A673 (cell line): ENCODE results near the gene RAB13.

Experiments
- EZH2 ChIP-seq: fragments of 200-600 bp; sonication (generic); IDR thresholded peaks from 2 replicates; pipeline ENCODE4 v1.6.1; 2017; ENCODE audit warnings: borderline replicate concordance, low read depth, mild to moderate bottlenecking, mixed read lengths, antibody characterized with exemption, low read length; ENCODE audit not compliant: poor library complexity, severe bottlenecking
- TF ChIP-seq, protein P1 (sequence below): fragments of 300-800, 200-600 bp; sonication (generic); conservative IDR thresholded peaks from 2 replicates; pipeline ENCODE4 v1.5.1; 2017; ENCODE audit warnings: low read depth, mild to moderate bottlenecking, antibody characterized with exemption, low read length, moderate library complexity, mixed read lengths

DNA sequence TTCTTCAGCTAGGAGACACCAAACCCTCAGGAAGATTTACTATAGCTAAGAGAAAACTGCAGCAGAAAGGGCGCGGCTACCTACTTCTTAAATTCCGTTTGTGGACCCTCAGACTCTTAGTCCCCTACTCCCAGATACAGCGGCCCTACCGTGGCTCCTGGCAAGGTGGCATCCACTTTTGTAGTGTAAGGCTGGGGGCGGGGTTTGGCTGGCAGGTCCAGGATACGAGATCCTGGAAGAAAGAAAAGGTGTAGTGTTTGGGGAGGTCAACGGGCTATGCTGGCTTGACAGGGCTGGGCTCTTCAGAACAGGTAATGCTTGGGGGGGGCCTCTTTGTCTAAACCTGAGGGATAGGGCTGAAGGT, 18.2 kb downstream of the RAB13 start:
- TF ChIP-seq, protein P1, sequence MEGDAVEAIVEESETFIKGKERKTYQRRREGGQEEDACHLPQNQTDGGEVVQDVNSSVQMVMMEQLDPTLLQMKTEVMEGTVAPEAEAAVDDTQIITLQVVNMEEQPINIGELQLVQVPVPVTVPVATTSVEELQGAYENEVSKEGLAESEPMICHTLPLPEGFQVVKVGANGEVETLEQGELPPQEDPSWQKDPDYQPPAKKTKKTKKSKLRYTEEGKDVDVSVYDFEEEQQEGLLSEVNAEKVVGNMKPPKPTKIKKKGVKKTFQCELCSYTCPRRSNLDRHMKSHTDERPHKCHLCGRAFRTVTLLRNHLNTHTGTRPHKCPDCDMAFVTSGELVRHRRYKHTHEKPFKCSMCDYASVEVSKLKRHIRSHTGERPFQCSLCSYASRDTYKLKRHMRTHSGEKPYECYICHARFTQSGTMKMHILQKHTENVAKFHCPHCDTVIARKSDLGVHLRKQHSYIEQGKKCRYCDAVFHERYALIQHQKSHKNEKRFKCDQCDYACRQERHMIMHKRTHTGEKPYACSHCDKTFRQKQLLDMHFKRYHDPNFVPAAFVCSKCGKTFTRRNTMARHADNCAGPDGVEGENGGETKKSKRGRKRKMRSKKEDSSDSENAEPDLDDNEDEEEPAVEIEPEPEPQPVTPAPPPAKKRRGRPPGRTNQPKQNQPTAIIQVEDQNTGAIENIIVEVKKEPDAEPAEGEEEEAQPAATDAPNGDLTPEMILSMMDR = no peak
- TF ChIP-seq EZH2 = no peak
